HG02623 (cell line): ENCODE measurements around the gene HNRNPM.
"Not testable (repeated sequence)": the region's sequence is repeated elsewhere in the genome, so short reads cannot be mapped to it uniquely, and the experiment has no call there.

ENCODE experiments used
- ATAC-seq: cut with Tn5 transposase; IDR thresholded peaks from one replicate; pipeline ENCODE4 v1.9.1; 2021; ENCODE audit warnings: moderate library complexity; ENCODE audit not compliant: unreplicated experiment

HNRNPM gene, protein sequence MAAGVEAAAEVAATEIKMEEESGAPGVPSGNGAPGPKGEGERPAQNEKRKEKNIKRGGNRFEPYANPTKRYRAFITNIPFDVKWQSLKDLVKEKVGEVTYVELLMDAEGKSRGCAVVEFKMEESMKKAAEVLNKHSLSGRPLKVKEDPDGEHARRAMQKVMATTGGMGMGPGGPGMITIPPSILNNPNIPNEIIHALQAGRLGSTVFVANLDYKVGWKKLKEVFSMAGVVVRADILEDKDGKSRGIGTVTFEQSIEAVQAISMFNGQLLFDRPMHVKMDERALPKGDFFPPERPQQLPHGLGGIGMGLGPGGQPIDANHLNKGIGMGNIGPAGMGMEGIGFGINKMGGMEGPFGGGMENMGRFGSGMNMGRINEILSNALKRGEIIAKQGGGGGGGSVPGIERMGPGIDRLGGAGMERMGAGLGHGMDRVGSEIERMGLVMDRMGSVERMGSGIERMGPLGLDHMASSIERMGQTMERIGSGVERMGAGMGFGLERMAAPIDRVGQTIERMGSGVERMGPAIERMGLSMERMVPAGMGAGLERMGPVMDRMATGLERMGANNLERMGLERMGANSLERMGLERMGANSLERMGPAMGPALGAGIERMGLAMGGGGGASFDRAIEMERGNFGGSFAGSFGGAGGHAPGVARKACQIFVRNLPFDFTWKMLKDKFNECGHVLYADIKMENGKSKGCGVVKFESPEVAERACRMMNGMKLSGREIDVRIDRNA

GRCh38 chr19:8444677-8445487 is at the start of gene HNRNPM:
Gene HNRNPM, plus strand, starts transcription at chr19:8444975. Its CDS starts 24 bp downstream, at chr19:8444999.
- peak; percentile 90 for ATAC-seq

DNA sequence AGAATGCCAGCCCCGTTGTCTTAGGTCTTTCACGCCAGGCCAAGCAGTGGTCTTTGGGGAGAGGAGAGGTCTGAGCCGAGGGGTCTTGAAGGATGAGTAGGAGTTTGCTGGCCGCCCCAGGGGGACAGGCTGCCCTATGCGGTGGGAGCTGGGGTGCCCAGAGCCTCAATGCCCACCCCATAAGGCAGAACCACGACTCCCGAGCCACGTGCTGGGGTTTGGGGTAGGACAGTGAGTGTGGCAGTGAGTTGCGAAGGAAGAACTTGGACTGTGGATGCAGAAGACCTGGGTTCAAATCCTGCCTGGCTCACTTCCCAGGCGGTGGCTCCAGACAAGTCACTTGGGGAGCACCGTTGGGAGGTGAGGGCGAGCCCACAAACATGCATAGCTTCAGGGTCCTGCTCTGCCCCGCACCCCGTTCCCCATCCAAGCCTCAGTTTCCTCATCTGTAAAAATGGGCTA is 49.1 kb upstream of the HNRNPM start:
- no peak for ATAC-seq

- ATAC-seq, result no peak
Observed at GRCh38 chr19:8396185-8396562, 48.6 kb upstream of the HNRNPM start.

GRCh38 chr19:8396563-8397203 is 48.1 kb upstream of the HNRNPM start:
- no peak for ATAC-seq

DNA sequence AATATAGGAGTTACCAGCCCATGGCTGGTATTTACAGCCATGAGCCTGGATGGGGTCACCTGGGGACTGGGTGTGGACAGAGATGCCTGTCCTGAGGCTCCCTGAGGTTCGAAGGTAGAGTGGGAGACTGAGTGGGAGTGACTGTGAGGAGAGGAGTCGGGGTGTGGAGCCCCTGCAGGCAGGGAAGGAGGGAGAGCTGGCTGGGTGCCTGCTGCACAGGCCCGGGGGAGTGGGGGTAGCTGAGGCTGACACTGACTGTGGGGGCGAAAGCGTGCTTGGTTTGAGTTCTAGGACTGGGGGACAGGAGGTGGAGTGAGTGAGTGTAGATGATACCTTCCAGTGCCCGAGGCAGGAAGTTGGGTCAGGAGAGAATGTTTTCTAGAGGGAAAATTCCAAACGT is 47.5 kb upstream of the HNRNPM start:
- ATAC-seq, result no peak

DNA sequence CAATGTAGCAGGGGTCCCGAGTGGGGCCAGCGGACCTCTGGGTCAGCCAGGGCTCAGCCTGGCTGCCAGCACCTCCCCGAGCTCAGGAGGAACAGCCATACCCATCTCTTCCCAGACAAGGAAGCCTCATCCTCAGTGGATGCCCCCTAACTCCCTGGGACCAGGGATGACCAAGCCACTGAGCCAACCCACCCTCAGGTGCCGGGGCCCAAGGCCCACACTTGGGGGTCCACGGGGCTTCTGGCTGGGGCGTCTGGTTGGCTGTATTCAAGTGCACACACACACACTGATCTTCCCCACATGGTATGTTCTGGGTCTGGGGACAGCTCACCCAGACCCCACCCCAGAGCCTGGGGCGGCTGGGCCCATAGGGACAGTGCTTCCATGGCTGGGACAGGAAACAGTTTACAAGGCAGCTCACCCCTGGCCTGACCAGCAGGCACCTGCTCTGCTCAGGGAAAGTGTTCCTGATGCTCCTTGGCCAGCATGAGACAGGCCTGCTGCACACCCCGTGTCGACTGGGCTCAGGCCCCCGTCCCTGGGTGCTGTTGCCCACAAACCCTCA is 46.9 kb upstream of the HNRNPM start:
- ATAC-seq, result no peak

DNA sequence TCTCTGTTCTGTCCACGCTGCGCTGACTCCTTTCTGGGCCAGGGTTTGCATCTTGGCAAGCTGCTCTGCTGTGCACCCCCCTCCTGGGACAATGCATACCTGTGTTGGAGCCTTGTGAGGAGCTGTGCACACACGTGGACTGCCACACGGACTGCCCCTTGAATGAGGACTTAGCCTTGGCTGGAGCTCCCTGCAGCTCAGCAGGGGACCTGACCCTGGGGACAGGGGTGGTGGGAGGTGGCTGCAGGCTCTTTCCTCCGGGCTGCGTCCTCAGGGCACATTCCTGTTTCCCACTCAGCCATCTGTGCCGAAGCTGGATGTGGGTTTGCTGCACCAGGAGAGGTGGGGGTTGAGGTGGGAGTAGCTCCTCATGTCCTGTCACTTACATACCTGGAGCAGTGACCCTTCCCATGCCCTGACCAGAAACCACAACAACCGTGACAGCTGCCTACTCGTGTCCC is 46.4 kb upstream of the HNRNPM start:
- ATAC-seq, result no peak

DNA sequence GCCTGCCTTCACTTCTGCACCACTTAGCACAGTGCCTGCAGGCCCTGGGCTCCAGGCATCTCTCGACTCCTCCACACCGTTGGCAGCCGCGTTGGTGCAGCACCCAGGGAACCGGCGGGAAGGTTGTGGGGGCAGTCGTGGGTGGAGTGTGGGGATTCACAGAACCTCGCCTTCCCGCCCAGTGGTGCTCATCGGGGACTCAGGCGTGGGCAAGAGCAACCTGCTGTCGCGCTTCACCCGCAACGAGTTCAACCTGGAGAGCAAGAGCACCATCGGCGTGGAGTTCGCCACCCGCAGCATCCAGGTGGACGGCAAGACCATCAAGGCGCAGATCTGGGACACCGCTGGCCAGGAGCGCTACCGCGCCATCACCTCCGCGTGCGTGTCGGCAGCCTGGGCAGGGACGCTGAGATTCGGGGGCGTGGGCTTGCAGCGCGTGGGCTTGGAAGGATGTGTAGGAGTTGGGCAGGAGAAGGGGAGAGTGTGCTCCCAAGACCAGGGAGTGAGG is 45.0 kb upstream of the HNRNPM start:
- ATAC-seq, result no peak

DNA sequence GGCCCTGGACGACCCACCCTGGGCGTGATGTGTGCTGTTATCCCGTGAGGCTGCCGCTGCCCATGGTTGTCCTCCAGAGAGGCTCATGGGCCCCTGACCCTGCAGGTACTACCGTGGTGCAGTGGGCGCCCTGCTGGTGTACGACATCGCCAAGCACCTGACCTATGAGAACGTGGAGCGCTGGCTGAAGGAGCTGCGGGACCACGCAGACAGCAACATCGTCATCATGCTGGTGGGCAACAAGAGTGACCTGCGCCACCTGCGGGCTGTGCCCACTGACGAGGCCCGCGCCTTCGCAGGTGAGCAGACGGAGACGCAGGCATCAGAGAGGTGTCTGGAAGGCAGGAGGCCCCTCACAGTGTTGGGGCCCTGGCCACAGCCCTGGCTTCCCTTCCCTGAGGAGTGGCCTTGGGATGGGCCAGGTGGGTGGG is 42.8 kb upstream of the HNRNPM start:
- ATAC-seq, result no peak

GRCh38 chr19:8403098-8403819 is 41.5 kb upstream of the HNRNPM start:
- ATAC-seq, result no peak

GRCh38 chr19:8403820-8404109 is 41.0 kb upstream of the HNRNPM start:
- no peak for ATAC-seq

DNA sequence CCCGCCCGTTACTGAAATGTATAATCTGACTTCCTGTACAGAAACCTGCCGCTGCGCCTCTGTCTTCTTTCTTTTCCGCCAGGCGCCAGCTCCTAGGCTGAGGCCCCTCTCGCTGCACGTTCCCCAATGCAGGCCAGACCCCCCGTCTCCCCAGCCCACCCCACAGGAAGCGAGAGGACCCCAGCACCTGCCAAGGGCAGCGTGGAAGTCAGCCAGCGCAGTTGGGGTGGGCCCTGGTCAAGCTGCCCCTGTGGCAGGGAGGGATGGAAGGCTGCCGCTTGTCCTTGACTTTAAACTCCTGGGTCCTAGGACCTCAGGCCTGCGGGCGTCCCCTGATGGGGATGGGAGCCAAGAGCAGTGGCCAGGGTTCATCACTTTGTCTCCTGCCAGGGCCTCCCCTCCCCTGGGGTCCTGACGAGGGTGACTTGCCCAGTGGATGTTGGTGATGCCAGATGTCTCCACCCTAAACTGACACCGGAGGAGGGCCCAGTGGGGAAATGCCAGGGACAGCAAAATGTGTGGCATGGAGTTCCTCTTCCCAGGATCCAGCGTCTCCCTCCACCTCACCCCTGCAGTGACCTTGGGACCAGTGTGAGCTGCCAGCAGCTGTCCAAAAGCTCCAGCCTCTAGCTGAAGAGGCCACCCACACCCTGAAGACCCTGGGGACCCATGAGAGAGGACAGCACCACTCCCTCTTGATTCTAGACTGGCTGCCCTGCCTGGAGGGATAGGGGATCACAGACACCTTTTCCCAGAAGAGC is 40.2 kb upstream of the HNRNPM start:
- ATAC-seq, result no peak

DNA sequence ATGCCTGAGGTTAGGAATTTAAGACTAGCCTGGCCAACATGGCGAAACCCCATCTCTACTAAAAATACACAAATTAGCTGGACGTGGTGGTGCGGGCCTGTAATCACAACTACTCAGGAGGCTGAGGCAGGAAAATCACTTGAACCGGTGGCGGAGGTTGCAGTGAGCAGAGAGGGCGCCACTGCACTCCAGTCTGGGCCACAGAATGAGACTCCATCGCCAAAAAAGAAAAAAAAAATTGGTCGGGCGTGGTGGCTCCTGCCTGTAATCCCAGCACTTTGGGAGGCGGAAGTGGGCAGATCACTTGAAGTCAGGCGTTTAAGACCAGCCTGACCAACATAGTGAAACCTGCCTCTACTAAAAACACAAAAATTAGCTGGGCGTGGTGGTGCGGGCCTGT is 34.1 kb upstream of the HNRNPM start:
- not testable (repeated sequence) for ATAC-seq

DNA sequence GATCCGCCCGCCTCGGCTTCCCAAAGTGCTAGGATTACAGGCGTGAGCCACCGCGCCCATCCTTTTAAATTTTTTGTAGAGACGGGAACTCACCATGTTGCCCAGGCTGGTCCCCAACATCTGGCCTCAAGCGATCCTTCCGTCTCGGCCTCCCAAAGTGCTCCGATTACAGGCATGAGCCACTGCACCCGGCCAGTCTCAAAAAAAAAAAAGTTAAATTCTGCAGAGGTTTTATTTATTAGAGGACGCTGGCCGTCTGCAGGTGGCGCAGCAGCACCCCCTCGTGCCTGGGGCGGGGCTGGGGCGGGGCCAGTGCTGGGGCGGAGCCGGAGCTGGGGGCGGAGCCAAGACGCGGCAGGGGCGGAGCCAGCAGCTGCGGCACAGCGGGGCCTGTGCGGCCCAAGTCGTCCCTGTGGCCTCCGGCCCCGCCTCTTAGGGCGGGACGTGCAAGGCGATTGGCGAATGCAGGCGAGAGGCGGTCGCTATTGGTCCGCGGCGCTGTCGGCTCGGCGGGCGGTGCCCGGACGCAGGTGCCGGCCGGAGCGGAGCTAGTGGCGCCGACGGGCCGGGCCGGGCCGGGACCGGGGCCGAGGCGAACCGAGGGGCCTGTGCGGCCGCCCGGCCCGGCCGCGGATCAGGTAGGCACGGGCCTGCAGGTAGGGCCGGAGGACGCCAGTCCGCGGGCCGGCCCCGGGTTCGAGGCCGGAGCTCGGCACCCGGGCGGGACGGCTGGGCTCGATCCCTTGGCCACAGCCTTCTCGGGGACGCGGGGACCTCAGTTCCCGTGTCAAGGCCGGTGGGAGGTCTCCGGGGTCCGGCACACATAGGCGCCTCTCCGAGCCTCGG is 31.8 kb upstream of the HNRNPM start, which contains the start of gene MARCHF2:
Gene MARCHF2, plus strand, starts transcription at position 523 of the 846 bp plus-strand sequence. CDS start 8,536 bp downstream, outside the sequence.
- ATAC-seq, result peak; percentile 97

DNA sequence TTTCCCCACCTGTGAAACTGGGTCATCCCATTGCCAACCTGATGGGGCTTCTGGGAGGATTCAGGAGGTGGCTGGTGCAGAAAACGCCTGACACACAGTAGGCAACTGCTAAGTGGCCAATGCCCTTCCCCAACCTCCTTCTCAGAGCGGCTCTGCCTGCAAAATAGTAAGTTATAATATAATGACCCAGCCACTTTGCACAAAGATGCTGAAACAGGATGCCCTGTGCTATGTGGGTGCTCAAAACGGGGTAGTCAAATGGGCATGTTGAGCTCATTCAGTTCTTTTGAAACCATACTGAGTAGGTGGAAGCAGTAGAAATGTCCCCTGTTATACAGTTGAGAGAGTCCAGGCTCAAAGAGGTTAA is 31.2 kb upstream of the HNRNPM start:
- no peak for ATAC-seq

DNA sequence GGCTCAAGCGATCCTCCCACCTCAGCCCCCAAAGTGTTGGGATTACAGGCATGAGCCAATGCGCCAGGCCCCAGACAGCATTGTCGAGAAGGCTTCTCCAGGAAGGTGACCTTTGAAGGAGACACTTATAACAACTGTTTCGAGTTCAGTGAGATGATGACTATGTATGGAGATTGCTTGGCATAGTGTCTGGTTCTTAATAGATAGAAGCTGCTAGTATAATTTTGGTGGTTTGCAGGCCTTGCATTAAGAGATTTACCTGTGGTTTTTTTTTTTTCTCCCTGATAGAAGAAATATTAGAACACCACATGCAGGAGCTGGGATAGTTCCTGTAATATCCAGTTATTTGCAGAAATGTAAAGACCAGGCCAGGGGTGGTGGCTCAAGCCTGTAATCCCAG is 28.0 kb upstream of the HNRNPM start:
- ATAC-seq, result no peak

- no peak for ATAC-seq
Observed at GRCh38 chr19:8421484-8422461, 23.0 kb upstream of the HNRNPM start.
